Measurements from ENCODE around the gene MATCAP1.

DNA sequence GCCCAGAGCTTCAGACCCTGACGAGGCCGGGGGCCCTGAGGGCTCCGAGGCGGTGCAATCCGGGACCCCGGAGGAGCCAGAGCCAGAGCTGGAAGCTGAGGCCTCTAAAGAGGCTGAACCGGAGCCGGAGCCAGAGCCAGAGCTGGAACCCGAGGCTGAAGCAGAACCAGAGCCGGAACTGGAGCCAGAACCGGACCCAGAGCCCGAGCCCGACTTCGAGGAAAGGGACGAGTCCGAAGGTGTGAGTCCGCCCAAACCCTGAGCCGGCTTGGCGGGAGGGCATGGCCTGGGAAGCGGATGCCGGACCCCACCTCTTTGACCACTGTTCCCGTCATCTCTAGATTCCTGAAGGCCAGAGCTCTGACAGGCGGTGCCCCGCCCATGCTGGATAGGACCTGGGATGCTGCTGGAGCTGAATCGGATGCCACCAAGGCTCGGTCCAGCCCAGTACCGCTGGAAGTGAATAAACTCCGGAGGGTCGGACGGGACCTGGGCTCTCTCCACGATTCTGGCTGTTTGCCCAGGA is 9.0 kb downstream of the MATCAP1 start:
- TF ChIP-seq TAF1 (IDR thresholded peaks at IDR 0.05; ENCODE audit: low read depth), result no peak
- no peak for TF ChIP-seq EP300 (IDR thresholded peaks at IDR 0.05; ENCODE audit: borderline replicate concordance)
- TF ChIP-seq, protein P1, sequence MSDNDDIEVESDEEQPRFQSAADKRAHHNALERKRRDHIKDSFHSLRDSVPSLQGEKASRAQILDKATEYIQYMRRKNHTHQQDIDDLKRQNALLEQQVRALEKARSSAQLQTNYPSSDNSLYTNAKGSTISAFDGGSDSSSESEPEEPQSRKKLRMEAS (IDR thresholded peaks at IDR 0.05), result no peak
- no peak for TF ChIP-seq CEBPB (IDR thresholded peaks at IDR 0.05)
- TF ChIP-seq ZBTB7A (IDR thresholded peaks at IDR 0.05; ENCODE audit: low read depth), result no peak
- no peak for TF ChIP-seq EGR1 (IDR thresholded peaks at IDR 0.05)
- TF ChIP-seq TCF12 (IDR thresholded peaks at IDR 0.05; ENCODE audit: low read depth), result no peak
- TF ChIP-seq, protein P2, sequence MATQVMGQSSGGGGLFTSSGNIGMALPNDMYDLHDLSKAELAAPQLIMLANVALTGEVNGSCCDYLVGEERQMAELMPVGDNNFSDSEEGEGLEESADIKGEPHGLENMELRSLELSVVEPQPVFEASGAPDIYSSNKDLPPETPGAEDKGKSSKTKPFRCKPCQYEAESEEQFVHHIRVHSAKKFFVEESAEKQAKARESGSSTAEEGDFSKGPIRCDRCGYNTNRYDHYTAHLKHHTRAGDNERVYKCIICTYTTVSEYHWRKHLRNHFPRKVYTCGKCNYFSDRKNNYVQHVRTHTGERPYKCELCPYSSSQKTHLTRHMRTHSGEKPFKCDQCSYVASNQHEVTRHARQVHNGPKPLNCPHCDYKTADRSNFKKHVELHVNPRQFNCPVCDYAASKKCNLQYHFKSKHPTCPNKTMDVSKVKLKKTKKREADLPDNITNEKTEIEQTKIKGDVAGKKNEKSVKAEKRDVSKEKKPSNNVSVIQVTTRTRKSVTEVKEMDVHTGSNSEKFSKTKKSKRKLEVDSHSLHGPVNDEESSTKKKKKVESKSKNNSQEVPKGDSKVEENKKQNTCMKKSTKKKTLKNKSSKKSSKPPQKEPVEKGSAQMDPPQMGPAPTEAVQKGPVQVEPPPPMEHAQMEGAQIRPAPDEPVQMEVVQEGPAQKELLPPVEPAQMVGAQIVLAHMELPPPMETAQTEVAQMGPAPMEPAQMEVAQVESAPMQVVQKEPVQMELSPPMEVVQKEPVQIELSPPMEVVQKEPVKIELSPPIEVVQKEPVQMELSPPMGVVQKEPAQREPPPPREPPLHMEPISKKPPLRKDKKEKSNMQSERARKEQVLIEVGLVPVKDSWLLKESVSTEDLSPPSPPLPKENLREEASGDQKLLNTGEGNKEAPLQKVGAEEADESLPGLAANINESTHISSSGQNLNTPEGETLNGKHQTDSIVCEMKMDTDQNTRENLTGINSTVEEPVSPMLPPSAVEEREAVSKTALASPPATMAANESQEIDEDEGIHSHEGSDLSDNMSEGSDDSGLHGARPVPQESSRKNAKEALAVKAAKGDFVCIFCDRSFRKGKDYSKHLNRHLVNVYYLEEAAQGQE (IDR thresholded peaks at IDR 0.05; ENCODE audit: low read depth), result no peak
- TF ChIP-seq FOXM1 (IDR thresholded peaks at IDR 0.05; ENCODE audit: borderline replicate concordance, low read depth), result no peak
- no peak for TF ChIP-seq RAD21 (IDR thresholded peaks at IDR 0.05; ENCODE audit: low read depth)
- TF ChIP-seq, protein P3, sequence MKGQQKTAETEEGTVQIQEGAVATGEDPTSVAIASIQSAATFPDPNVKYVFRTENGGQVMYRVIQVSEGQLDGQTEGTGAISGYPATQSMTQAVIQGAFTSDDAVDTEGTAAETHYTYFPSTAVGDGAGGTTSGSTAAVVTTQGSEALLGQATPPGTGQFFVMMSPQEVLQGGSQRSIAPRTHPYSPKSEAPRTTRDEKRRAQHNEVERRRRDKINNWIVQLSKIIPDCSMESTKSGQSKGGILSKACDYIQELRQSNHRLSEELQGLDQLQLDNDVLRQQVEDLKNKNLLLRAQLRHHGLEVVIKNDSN (IDR thresholded peaks at IDR 0.05), result no peak
- no peak for TF ChIP-seq NFIC (IDR thresholded peaks at IDR 0.05)
- no peak for TF ChIP-seq YY1 (IDR thresholded peaks at IDR 0.05; ENCODE audit: low read depth)

All from Ishikawa (cell line).